Parathyroid adenoma (tissue), 2 donors: ENCODE results near the gene MYPN.

Experiments
- H2AFZ ChIP-seq: fragments of 300-600 bp; sonication (generic); one replicate; pipeline ENCODE4 v1.7.0; 2017; ENCODE audit warnings: antibody characterized with exemption, mild to moderate bottlenecking
- H3K27ac ChIP-seq: fragments of 300-600 bp; sonication (generic); one replicate; pipeline ENCODE4 v1.7.0; 2017
- H3K27me3 ChIP-seq: fragments of 300-600 bp; sonication (generic); one replicate; pipeline ENCODE4 v1.7.0; 2017; ENCODE audit warnings: low read length; ENCODE audit not compliant: control insufficient read depth, insufficient read depth
- H3K36me3 ChIP-seq: fragments of 300-600 bp; sonication (generic); one replicate; pipeline ENCODE4 v1.7.0; 2017; ENCODE audit warnings: low read length; ENCODE audit not compliant: control insufficient read depth, insufficient read depth
- H3K4me1 ChIP-seq: fragments of 300-600 bp; sonication (generic); one replicate; pipeline ENCODE4 v1.7.0; 2017; ENCODE audit warnings: control low read depth
- H3K4me2 ChIP-seq: fragments of 300-600 bp; sonication (generic); one replicate; pipeline ENCODE4 v1.7.0; 2017; ENCODE audit warnings: low read length
- H3K4me3 ChIP-seq: fragments of 300-600 bp; sonication (generic); one replicate; pipeline ENCODE4 v1.7.0; 2017; ENCODE audit warnings: low read depth, low read length
- H3K79me2 ChIP-seq: fragments of 300-600 bp; sonication (generic); one replicate; pipeline ENCODE4 v1.7.0; 2017; ENCODE audit warnings: control low read depth
- H3K9ac ChIP-seq: fragments of 300-600 bp; sonication (generic); one replicate; pipeline ENCODE4 v1.7.0; 2017; ENCODE audit warnings: mild to moderate bottlenecking
- H3K9me3 ChIP-seq: fragments of 300-600 bp; sonication (generic); one replicate; pipeline ENCODE4 v1.7.0; 2017; ENCODE audit warnings: low read length; ENCODE audit not compliant: control insufficient read depth
- TF ChIP-seq, protein P1 (sequence below): fragments of 300-600 bp; sonication (generic); IDR thresholded peaks from one replicate; pipeline ENCODE4 v1.7.0; 2017; ENCODE audit warnings: antibody characterized with exemption, mild to moderate bottlenecking
- donor health status: primary hyperparathyroidism.

MYPN gene

GRCh38 chr10:68107651-68108050 is 1.6 kb upstream of the MYPN start:
- TF ChIP-seq, protein P1, sequence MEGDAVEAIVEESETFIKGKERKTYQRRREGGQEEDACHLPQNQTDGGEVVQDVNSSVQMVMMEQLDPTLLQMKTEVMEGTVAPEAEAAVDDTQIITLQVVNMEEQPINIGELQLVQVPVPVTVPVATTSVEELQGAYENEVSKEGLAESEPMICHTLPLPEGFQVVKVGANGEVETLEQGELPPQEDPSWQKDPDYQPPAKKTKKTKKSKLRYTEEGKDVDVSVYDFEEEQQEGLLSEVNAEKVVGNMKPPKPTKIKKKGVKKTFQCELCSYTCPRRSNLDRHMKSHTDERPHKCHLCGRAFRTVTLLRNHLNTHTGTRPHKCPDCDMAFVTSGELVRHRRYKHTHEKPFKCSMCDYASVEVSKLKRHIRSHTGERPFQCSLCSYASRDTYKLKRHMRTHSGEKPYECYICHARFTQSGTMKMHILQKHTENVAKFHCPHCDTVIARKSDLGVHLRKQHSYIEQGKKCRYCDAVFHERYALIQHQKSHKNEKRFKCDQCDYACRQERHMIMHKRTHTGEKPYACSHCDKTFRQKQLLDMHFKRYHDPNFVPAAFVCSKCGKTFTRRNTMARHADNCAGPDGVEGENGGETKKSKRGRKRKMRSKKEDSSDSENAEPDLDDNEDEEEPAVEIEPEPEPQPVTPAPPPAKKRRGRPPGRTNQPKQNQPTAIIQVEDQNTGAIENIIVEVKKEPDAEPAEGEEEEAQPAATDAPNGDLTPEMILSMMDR, result no peak
- no peaks in the 10 kb centered on the region for H3K36me3 ChIP-seq
- no peaks in the 10 kb centered on the region for H3K27me3 ChIP-seq
- no peak overlapping the region for H3K4me3 ChIP-seq
- H3K9ac ChIP-seq, result no peak overlapping the region
- no peaks in the 10 kb centered on the region for H3K79me2 ChIP-seq
- H3K4me1 ChIP-seq, result no peaks in the 10 kb centered on the region
- no peak overlapping the region for H3K27ac ChIP-seq
- H2AFZ ChIP-seq, result no peak overlapping the region
- no peaks in the 10 kb centered on the region for H3K9me3 ChIP-seq
- H3K4me2 ChIP-seq, result no peak overlapping the region

GRCh38 chr10:68108051-68108450 is 1.2 kb upstream of the MYPN start:
- TF ChIP-seq, protein P1, result no peak

DNA sequence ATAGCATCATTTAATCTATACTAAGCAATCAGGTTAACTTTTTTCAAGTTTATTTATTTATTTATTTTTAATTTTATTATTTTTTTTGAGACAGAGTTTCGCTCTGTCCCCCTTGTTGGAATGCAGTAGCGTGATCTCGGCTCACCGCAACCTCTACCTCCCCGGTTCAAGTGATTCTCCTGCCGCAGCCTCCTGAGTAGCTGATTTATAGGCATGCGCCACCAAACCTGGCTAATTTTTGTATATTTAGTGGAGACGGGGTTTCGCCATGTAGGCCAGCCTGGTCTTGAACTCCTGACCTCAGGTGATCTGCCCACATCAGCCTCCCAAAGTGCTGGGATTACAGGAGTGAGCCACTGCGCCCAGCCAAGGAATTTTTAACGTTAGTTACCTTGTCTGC is 635 bp upstream of the MYPN start:
- Histone ChIP-seq H3K27me3 (no peaks in the 10 kb centered on the region), H3K4me1 (no peaks in the 10 kb centered on the region), H3K4me3 (no peak overlapping the region), H3K36me3 (no peaks in the 10 kb centered on the region), H3K27ac (no peak overlapping the region), H2AFZ (no peak overlapping the region), H3K79me2 (no peaks in the 10 kb centered on the region), H3K9ac (no peak overlapping the region), H3K9me3 (no peaks in the 10 kb centered on the region), H3K4me2 (no peak overlapping the region)
- TF ChIP-seq, protein P1, result no peak

More at GRCh38 chr10:68108051-68108450, 1.2 kb upstream of the MYPN start:
- Histone ChIP-seq H3K4me1 (no peaks in the 10 kb centered on the region), H3K4me2 (no peak overlapping the region), H3K27ac (no peak overlapping the region), H3K4me3 (no peak overlapping the region), H3K9me3 (no peaks in the 10 kb centered on the region), H2AFZ (no peak overlapping the region), H3K79me2 (no peaks in the 10 kb centered on the region), H3K9ac (no peak overlapping the region), H3K36me3 (no peaks in the 10 kb centered on the region), H3K27me3 (no peaks in the 10 kb centered on the region)

DNA sequence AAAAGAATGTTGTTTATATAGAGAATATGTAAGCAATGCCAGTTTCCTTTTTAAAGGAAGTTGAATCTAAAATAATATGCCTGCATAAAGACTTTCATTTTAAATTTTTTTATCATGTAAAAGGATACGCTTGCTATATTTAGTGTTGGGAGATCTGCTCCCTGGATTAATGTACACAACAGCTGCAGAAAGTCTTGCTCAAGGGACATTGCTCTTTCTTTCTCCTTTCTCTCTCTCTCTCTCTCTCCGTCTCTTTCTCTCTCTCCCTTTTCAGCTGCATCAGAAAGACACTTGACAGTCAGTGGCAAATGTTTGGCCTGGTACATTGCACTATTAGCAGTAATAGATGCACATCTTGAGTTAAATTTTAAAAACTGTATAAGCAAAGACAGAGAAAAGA is 739 bp downstream of the MYPN start:
- no peaks in the 10 kb centered on the region for H3K4me1 ChIP-seq
- no peaks in the 10 kb centered on the region for H3K36me3 ChIP-seq
- no peaks in the 10 kb centered on the region for H3K27me3 ChIP-seq
- H2AFZ ChIP-seq, result no peak overlapping the region
- H3K9ac ChIP-seq, result no peak overlapping the region
- H3K4me2 ChIP-seq, result no peak overlapping the region
- TF ChIP-seq, protein P1, result no peak
- H3K27ac ChIP-seq, result no peak overlapping the region
- no peaks in the 10 kb centered on the region for H3K9me3 ChIP-seq
- no peaks in the 10 kb centered on the region for H3K79me2 ChIP-seq
- H3K4me3 ChIP-seq, result no peak overlapping the region

GRCh38 chr10:68111584-68111983 is 2.3 kb downstream of the MYPN start:
- H3K9me3 ChIP-seq, result no peaks in the 10 kb centered on the region
- H3K36me3 ChIP-seq, result no peaks in the 10 kb centered on the region
- H3K4me2 ChIP-seq, result no peak overlapping the region
- no peaks in the 10 kb centered on the region for H3K79me2 ChIP-seq
- H3K27me3 ChIP-seq, result no peaks in the 10 kb centered on the region
- TF ChIP-seq, protein P1, result no peak
- no peak overlapping the region for H3K27ac ChIP-seq
- no peak overlapping the region for H3K9ac ChIP-seq
- no peak overlapping the region for H2AFZ ChIP-seq
- no peak overlapping the region for H3K4me3 ChIP-seq
- H3K4me1 ChIP-seq, result no peaks in the 10 kb centered on the region
